GM12878 (cell line): ENCODE data around the gene CLSTN2. TPM values are rescaled to one million over a fixed set of nuclear protein-coding genes. Genes with fewer than 3 reads are reported as not detected.

Source experiments
- ATAC-seq: fragments of 200-7000 bp; cut with Tn5 transposase; 3 replicates; pipeline ENCODE4 v1.9.1; 2020; ENCODE audit warnings: mild to moderate bottlenecking, moderate library complexity
- BruUV-seq: library from RNA; stranded (reverse); fragments of 400-500 nt; replicated peaks from 2 replicates; lab custom pipeline; 2021; lab: Mats Ljungman, UMichigan
- CTCF ChIA-PET: fragments of 300-600 bp; sonication (Branson Sonifier 250); formaldehyde crosslinking; extraction: SDS; loops from one replicate; lab custom pipeline; 2021; ENCODE audit warnings: inconsistent platforms; lab: Yijun Ruan, JAX
- POLR2A ChIA-PET: fragments of 350-600 bp; formaldehyde crosslinking; extraction: SDS; loops from one replicate; lab custom pipeline; 2021; ENCODE audit warnings: inconsistent platforms; lab: Charles Lee
- RAD21 ChIA-PET: fragments of 300-600 bp; sonication (Branson Sonifier 250); formaldehyde crosslinking; loops from one replicate; lab custom pipeline; 2023; ENCODE audit warnings: antibody characterized with exemption; ENCODE audit not compliant: unreplicated experiment; lab: Charles Lee
- SMC1A ChIA-PET: fragments of 300-600 bp; sonication (Branson Sonifier 250); formaldehyde crosslinking; loops from one replicate; lab custom pipeline; 2023; ENCODE audit not compliant: unreplicated experiment, uncharacterized antibody; lab: Charles Lee
- DNase-seq: peaks from one replicate; pipeline ENCODE4 v3.0.0-alpha.2; 2011; ENCODE audit warnings: low read depth, low spot score
- FAIRE-seq: peaks from 3 replicates; lab custom pipeline; 2011; peaks lifted over from hg19 to GRCh38; lab: Jason Lieb, UNC
- H2AFZ ChIP-seq: 2 replicates; pipeline ENCODE4 v1.6.0; 2011; ENCODE audit warnings: low read depth, low read length, control low read depth; ENCODE audit not compliant: control insufficient read depth
- H3K27ac ChIP-seq: 2 replicates; pipeline ENCODE4 v1.5.1; 2011; ENCODE audit warnings: control low read depth; ENCODE audit not compliant: control insufficient read depth, insufficient read depth
- H3K27me3 ChIP-seq, 2 experiments: replicated peaks in 1 of 2; 2 replicates each; pipeline versions ENCODE4 v1.6.0 to v1.6.1; 2011; ENCODE audit warnings: low read length in 1 of 2; ENCODE audit not compliant: control insufficient read depth in 2 of 2, insufficient read depth in 2 of 2
- H3K36me3 ChIP-seq, 2 experiments: 2 replicates each; pipeline ENCODE4 v1.5.1; 2011; ENCODE audit warnings: low read length in 1 of 2; ENCODE audit not compliant: control insufficient read depth in 2 of 2, insufficient read depth in 2 of 2
- H3K4me1 ChIP-seq: 2 replicates; pipeline ENCODE4 v1.6.1; 2011; ENCODE audit warnings: mild to moderate bottlenecking, low read length, moderate library complexity, mixed read lengths; ENCODE audit not compliant: control insufficient read depth, insufficient read depth
- H3K4me2 ChIP-seq: 2 replicates; pipeline ENCODE4 v1.6.0; 2011; ENCODE audit warnings: control low read depth; ENCODE audit not compliant: control insufficient read depth, insufficient read depth
- H3K4me3 ChIP-seq: fragments of 200-600 bp; sonication (generic); 2 replicates; pipeline ENCODE4 v1.5.1; 2016
- H3K79me2 ChIP-seq: 2 replicates; pipeline ENCODE4 v1.6.0; 2011; ENCODE audit warnings: low read length; ENCODE audit not compliant: control insufficient read depth, insufficient read depth
- H3K9ac ChIP-seq: 2 replicates; pipeline ENCODE4 v1.8.0; 2011; ENCODE audit warnings: low read length, control low read depth, mixed read lengths; ENCODE audit not compliant: control insufficient read depth, insufficient read depth
- H3K9me3 ChIP-seq: replicated peaks from 3 replicates; pipeline ENCODE4 v1.5.1; 2011; ENCODE audit warnings: mild to moderate bottlenecking, low read length; ENCODE audit not compliant: control insufficient read depth, insufficient read depth
- H4K20me1 ChIP-seq: 2 replicates; pipeline ENCODE4 v1.6.0; 2011; ENCODE audit not compliant: control insufficient read depth, insufficient read depth
- ATF2 ChIP-seq: IDR thresholded peaks from 2 replicates; pipeline ENCODE4 v1.6.1; 2012; ENCODE audit warnings: low read length, inconsistent platforms
- BACH1 ChIP-seq: fragments of 450-650 bp; IDR thresholded peaks from 2 replicates; pipeline ENCODE4 v1.6.1; 2017; ENCODE audit warnings: mild to moderate bottlenecking, borderline replicate concordance
- BCL11A ChIP-seq: IDR thresholded peaks from 2 replicates; pipeline ENCODE4 v1.6.1; 2011; ENCODE audit warnings: low read depth, low read length
- CBFB ChIP-seq: IDR thresholded peaks from 2 replicates; pipeline ENCODE4 v1.6.1; 2016; ENCODE audit warnings: antibody characterized with exemption, low read depth
- ETV6 ChIP-seq, 2 experiments: fragments of 450-650 bp in 1 of 2; IDR thresholded peaks in 1 of 2; conservative IDR thresholded peaks in 1 of 2; 2 replicates each; pipeline ENCODE4 v1.6.1; 2014; ENCODE audit warnings: antibody characterized with exemption in 1 of 2, borderline replicate concordance in 1 of 2, low read depth in 1 of 2, mild to moderate bottlenecking in 1 of 2, moderate library complexity in 1 of 2
- HCFC1 ChIP-seq: fragments of 150-350 bp; IDR thresholded peaks from 2 replicates; pipeline ENCODE4 v1.6.1; 2014; ENCODE audit warnings: low read length
- HDAC6 ChIP-seq: fragments of 200-600 bp; sonication (generic); IDR thresholded peaks from one replicate; pipeline ENCODE4 v1.8.0; 2017; ENCODE audit warnings: antibody characterized with exemption; ENCODE audit not compliant: unreplicated experiment
- HDGF ChIP-seq: fragments of 450-650 bp; IDR thresholded peaks from 2 replicates; pipeline ENCODE4 v1.6.1; 2016; ENCODE audit warnings: antibody characterized with exemption
- JUND ChIP-seq: IDR thresholded peaks from 2 replicates; pipeline ENCODE4 v1.6.1; 2012; ENCODE audit warnings: low read depth, mild to moderate bottlenecking, low read length, improper control_type of control experiment, moderate library complexity
- RELA ChIP-seq: fragments of 450-650 bp; IDR thresholded peaks from 2 replicates; pipeline ENCODE4 v1.8.0; 2014; ENCODE audit warnings: borderline replicate concordance; ENCODE audit not compliant: partially characterized antibody
- ZNF274 ChIP-seq: IDR thresholded peaks from one replicate; pipeline ENCODE4 v1.8.0; 2011; ENCODE audit not compliant: insufficient read length, insufficient read depth
- ZNF592 ChIP-seq: fragments of 450-650 bp; IDR thresholded peaks from 2 replicates; pipeline ENCODE4 v1.6.1; 2017; ENCODE audit warnings: mild to moderate bottlenecking, moderate library complexity
- WGBS: methylation state at CpG from one replicate; pipeline ENCODE4 v1.1.6; 2016; ENCODE audit warnings: low lambda C conversion rate; ENCODE audit not compliant: insufficient replicate concordance, insufficient coverage; ENCODE audit errors: missing lambda C conversion rate; 5-methylcytosine and 5-hydroxymethylcytosine counted together
- in situ Hi-C: fragments of 300-500 bp; cut with MboI; formaldehyde crosslinking; loops from 9 replicates; pipeline ENCODE4 v1.14.3; 2018; ENCODE audit warnings: mixed read lengths
- intact Hi-C: fragments of 100-400 bp; cut with micrococcal nuclease; formaldehyde crosslinking; loops from one replicate; pipeline ENCODE4 v1.14.2; 2022; ENCODE audit not compliant: unreplicated experiment
- polyA plus RNA-seq, 11 experiments: library from polyadenylated mRNA; depleted of rRNA in 4 of 11; unstranded in 6 of 11; stranded (reverse) in 5 of 11; fragments of >200 nt; fragmentation: Nextera tagmentation in 4 of 11; fragmentation: Illumina TruSeq in 1 of 11; extraction: Ambion mirVana in 4 of 11; extraction: Trizol in 1 of 11; gene quantifications; 1 replicate in 1 of 11; 2 replicates in 10 of 11; pipeline versions ENCODE4 v1.2.1 to v1.2.3, GENCODE V29; 2011 to 2016; ENCODE audit warnings: inconsistent platforms in 2 of 11, missing spikeins in 2 of 11, low read depth in 1 of 11
- total RNA-seq, 4 experiments: library from RNA; depleted of rRNA in 3 of 4; stranded (reverse); fragments of >200 nt in 3 of 4; fragmentation: Illumina TruSeq in 1 of 4; extraction: Trizol in 1 of 4; gene quantifications; 2 replicates each; pipeline versions ENCODE4 v1.2.1 to v1.2.3, GENCODE V29; 2013 to 2021

The CLSTN2 gene
- total and polyA plus RNA-seq, 10 of the 15 experiments (the other 5 are each of a cell fraction or from before 2014, with no cell fraction given) = under 0.01 to 0.10 (median under 0.01) TPM; not detected in 5

GRCh38 chr3:140532793-140533330, 597.9 kb downstream of the CLSTN2 start (continued):
- TF ChIP-seq JUND (no peak), BACH1 (no peak), ZNF592 (no peak), ETV6 (conservative IDR thresholded peaks at IDR 0.05 in 1 of 2, IDR thresholded peaks at IDR 0.05 in 1 of 2; ENCODE audit: borderline replicate concordance in 1 of 2, low read depth in 1 of 2) (no peak), RELA (no peak)

- Histone ChIP-seq H3K4me1 (no peaks in the 10 kb centered on the region), H3K9me3 (no peaks in the 10 kb centered on the region; the same call in 2 of the 3 replicates), H2AFZ (no peak overlapping the region), H3K4me2 (no peak overlapping the region), H3K27me3 (no peaks in the 10 kb centered on the region; a peak in 1 of 4 replicates), H3K79me2 (no peaks in the 10 kb centered on the region), H3K4me3 (no peak overlapping the region), H3K27ac (no peak overlapping the region), H3K9ac (no peak overlapping the region), H3K36me3 (no peaks in the 10 kb centered on the region), H4K20me1 (no peaks in the 10 kb centered on the region; the same call in 1 of the 2 replicates)
- in situ Hi-C loops (no loop called here), intact Hi-C loops (no loop called here)
- WGBS = 23% methylated on average over 4 of the region's 4 CpGs
- ATAC-seq (no peak), FAIRE-seq (no peak), DNase-seq (no peak)
- ChIA-PET SMC1A (no interaction called here), CTCF (interaction anchor here (0.6 kb wide), 1 partner anchor 374 kb away, joined by 3 read pairs; no protein-coding TSS in a partner anchor), RAD21 (no interaction called here), POLR2A (no interaction called here)
- BruUV-seq = no TSS peak
- TF ChIP-seq HDAC6 (no peak), ZNF274 (no peak), ATF2 (no peak), BCL11A (no peak), HCFC1 (no peak), CBFB (no peak), HDGF (no peak)
Measured at GRCh38 chr3:140536926-140537726, 602.1 kb downstream of the CLSTN2 start.
